Kidney (tissue), 14 donors: ENCODE data around the gene IMPG2. TPM values are rescaled to one million over a fixed set of nuclear protein-coding genes. Genes with fewer than 3 reads are reported as not detected.

Experiments
- DNase-seq, 5 donors: peaks; one replicate each; pipeline ENCODE4 v3.0.0-alpha.2; 2013 to 2020
- FAIRE-seq: peaks from 2 replicates; lab custom pipeline; 2012; peaks lifted over from hg19 to GRCh38; lab: Jason Lieb, UNC
- H3K27ac ChIP-seq, 2 donors: one replicate each; pipeline ENCODE4 v1.7.0; 2013; ENCODE audit warnings: low read depth in 2 of 2, low read length in 2 of 2, inconsistent platforms in 1 of 2
- H3K27me3 ChIP-seq: one replicate; pipeline ENCODE4 v1.7.1; 2013; ENCODE audit warnings: low read length, inconsistent platforms; ENCODE audit not compliant: control insufficient read depth, insufficient read depth
- H3K36me3 ChIP-seq, 3 donors: one replicate each; pipeline versions ENCODE4 v1.7.0 to v1.7.1; 2013; ENCODE audit warnings: low read length in 3 of 3, control low read depth in 1 of 3, inconsistent platforms in 1 of 3; ENCODE audit not compliant: insufficient read depth in 3 of 3, control insufficient read depth in 2 of 3
- H3K4me1 ChIP-seq, 3 donors: one replicate each; pipeline versions ENCODE4 v1.7.0 to v1.7.1; 2013; ENCODE audit warnings: low read length in 3 of 3, inconsistent platforms in 1 of 3, low read depth in 1 of 3; ENCODE audit not compliant: control insufficient read depth in 2 of 3, insufficient read depth in 2 of 3
- H3K4me3 ChIP-seq, 3 donors: one replicate each; pipeline versions ENCODE4 v1.7.0 to v1.8.1; 2013; ENCODE audit warnings: low read length in 3 of 3, control low read depth in 1 of 3, inconsistent platforms in 1 of 3
- H3K9ac ChIP-seq, 3 donors: one replicate each; pipeline versions ENCODE4 v1.7.0 to v1.7.1; 2013; ENCODE audit warnings: low read length in 3 of 3, control low read depth in 1 of 3, inconsistent platforms in 1 of 3
- H3K9me3 ChIP-seq, 3 donors: one replicate each; pipeline versions ENCODE4 v1.7.0 to v1.7.1; 2013; ENCODE audit warnings: low read length in 3 of 3, control low read depth in 1 of 3, inconsistent platforms in 1 of 3; ENCODE audit not compliant: control insufficient read depth in 2 of 3, insufficient read depth in 1 of 3
- CTCF ChIP-seq: IDR thresholded peaks from 3 replicates; pipeline ENCODE4 v1.5.1; 2012; ENCODE audit warnings: mild to moderate bottlenecking, moderate library complexity, borderline replicate concordance; ENCODE audit not compliant: insufficient read depth; ENCODE audit errors: extremely low read depth
- intact Hi-C: fragments of 100-400 bp; cut with DNase I; formaldehyde crosslinking; loops from one replicate; pipeline ENCODE4 v1.11.1; 2022
- polyA plus RNA-seq: library from polyadenylated mRNA; stranded (reverse); fragments of 350-450 nt; fragmentation: Illumina TruSeq; extraction: RNeasy Lipid Tissue Mini Kit (QIAGEN cat#74804); gene quantifications from one replicate; pipeline ENCODE4 v1.2.3, GENCODE V29; 2014; ENCODE audit warnings: low read depth, low replicate concordance; ENCODE audit not compliant: insufficient read depth
- total RNA-seq: library from RNA; stranded (reverse); fragmentation: NEBNext Ultra II Directional; extraction: Animal tissue kit (Norgen Biotek cat#: 25700); gene quantifications from one replicate; pipeline ENCODE4 v1.2.1, GENCODE V29; 2021
- donor health status: control.
- donor health status: control.
- donor health status: control.
- donor health status: control.
- donor health status: control.
- donor health status: DM: yes; HTN: yes; CAD: no.
- donor health status: Normal renal cell carcinoma (clear cell type).

Gene IMPG2
- total and polyA plus RNA-seq, 2 donors from 2014 or later = 0.15 to 0.85 TPM

GRCh38 chr3:101271728-101272127 is 48.6 kb downstream of the IMPG2 start:
- intact Hi-C loops = no loop called here
- no peak for DNase-seq

DNA sequence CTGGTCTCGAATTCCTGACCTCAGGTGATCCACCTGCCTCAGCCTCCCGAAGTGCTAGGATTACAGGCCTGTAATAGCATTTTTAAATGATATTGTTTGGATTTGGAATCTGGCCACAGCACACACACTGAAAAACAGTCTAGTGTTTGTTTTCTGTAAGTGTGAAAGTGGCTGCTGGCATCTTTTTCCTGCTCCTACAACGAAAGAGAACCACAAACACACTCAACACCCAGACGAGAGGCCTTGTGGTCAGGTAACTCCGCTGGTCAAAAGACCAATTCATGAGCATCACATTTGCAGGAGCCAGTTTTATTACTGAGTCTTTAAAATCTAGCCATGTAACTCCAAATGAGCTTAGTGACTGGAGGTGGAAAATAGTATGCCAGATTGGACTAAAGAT is 50.2 kb downstream of the IMPG2 start:
- no peak for DNase-seq
- no peak for FAIRE-seq

More at GRCh38 chr3:101271728-101272127, 48.6 kb downstream of the IMPG2 start:
- H3K9ac ChIP-seq = no peak overlapping the region
- no peak for TF ChIP-seq CTCF
- no peak for FAIRE-seq
- H3K9me3 ChIP-seq = no peaks in the 10 kb centered on the region
- no peaks in the 10 kb centered on the region for H3K36me3 ChIP-seq
- no peaks in the 10 kb centered on the region for H3K27me3 ChIP-seq
- no peak overlapping the region for H3K27ac ChIP-seq
- H3K4me3 ChIP-seq = no peak overlapping the region
- no peaks in the 10 kb centered on the region for H3K4me1 ChIP-seq

GRCh38 chr3:101268971-101269671 is 51.3 kb downstream of the IMPG2 start:
- Histone ChIP-seq H3K27ac (no peak overlapping the region), H3K4me3 (no peak overlapping the region), H3K9ac (no peak overlapping the region), H3K4me1 (no peaks in the 10 kb centered on the region), H3K27me3 (no peaks in the 10 kb centered on the region), H3K36me3 (no peaks in the 10 kb centered on the region), H3K9me3 (peaks cover 0 to 8% (median 0%) of the 10 kb centered on the region in 3 donors)
- DNase-seq (no peak), FAIRE-seq (no peak)
- no peak for TF ChIP-seq CTCF
- intact Hi-C loops = no loop called here

More for the DNA sequence above, 50.2 kb downstream of the IMPG2 start:
- Histone ChIP-seq H3K9me3 (peaks cover 0 to 2% (median 0%) of the 10 kb centered on the region in 3 donors), H3K4me3 (no peak overlapping the region), H3K4me1 (no peaks in the 10 kb centered on the region), H3K27me3 (no peaks in the 10 kb centered on the region), H3K27ac (no peak overlapping the region), H3K9ac (no peak overlapping the region), H3K36me3 (no peaks in the 10 kb centered on the region)
- intact Hi-C loops = no loop called here
- no peak for TF ChIP-seq CTCF

DNA sequence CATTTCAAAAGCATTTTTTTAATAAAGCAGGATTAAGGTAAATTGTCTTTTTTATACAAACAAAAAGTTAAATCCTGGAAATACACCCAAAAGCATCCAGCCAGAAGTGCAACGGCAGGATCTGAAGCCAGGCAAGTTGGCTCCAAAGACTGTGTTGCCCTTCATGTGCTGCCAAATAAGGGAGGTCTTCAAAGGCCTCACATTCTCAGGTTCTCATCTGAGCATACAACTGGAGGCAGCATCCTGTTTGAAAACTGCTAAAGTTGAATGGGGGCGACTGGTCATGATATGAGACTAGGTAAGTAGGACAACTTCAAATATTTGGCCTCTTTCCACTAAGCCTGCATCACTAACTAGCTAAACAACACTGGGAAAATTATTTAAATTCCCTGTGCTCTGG is 52.2 kb downstream of the IMPG2 start:
- H3K9ac ChIP-seq = no peak overlapping the region
- no peaks in the 10 kb centered on the region for H3K4me1 ChIP-seq
- no peak for FAIRE-seq
- no peak for TF ChIP-seq CTCF
- DNase-seq = no peak
- intact Hi-C loops = no loop called here
- peaks cover 0 to 8% (median 0%) of the 10 kb centered on the region in 3 donors for H3K9me3 ChIP-seq
- no peaks in the 10 kb centered on the region for H3K27me3 ChIP-seq
- no peak overlapping the region for H3K4me3 ChIP-seq
- H3K36me3 ChIP-seq = no peaks in the 10 kb centered on the region
- no peak overlapping the region for H3K27ac ChIP-seq
